Smooth muscle cell (in vitro differentiated cells): ENCODE data around the gene TTC28. TPM values are rescaled to one million over a fixed set of nuclear protein-coding genes. Genes with fewer than 3 reads are reported as not detected.
"Not testable (repeated sequence)": the region's sequence is repeated elsewhere in the genome, so short reads cannot be mapped to it uniquely, and the experiment has no call there.

Experiments used
- DNase-seq: peaks from one replicate; lab custom pipeline; 2025; ENCODE audit not compliant: unreplicated experiment; lab: John Stamatoyannopoulos, UW
- H2AFZ ChIP-seq: fragments of 200-600 bp; sonication (generic); 2 replicates; pipeline ENCODE4 v1.6.0; 2016; ENCODE audit warnings: antibody characterized with exemption, low read depth, mild to moderate bottlenecking
- H3F3A ChIP-seq: fragments of 200-600 bp; sonication (generic); 2 replicates; pipeline ENCODE4 v1.6.0; 2017; ENCODE audit warnings: antibody characterized with exemption, low read depth
- H3K27ac ChIP-seq: fragments of 200-600 bp; sonication (generic); 2 replicates; pipeline ENCODE4 v1.5.1; 2016; ENCODE audit warnings: low read depth, mild to moderate bottlenecking
- H3K27me3 ChIP-seq: fragments of 200-600 bp; sonication (generic); 2 replicates; pipeline ENCODE4 v1.6.1; 2016; ENCODE audit warnings: low read depth, mild to moderate bottlenecking
- H3K36me3 ChIP-seq: fragments of 200-600 bp; sonication (generic); 2 replicates; pipeline ENCODE4 v1.5.1; 2016; ENCODE audit warnings: low read depth
- H3K4me1 ChIP-seq: fragments of 200-600 bp; sonication (generic); 2 replicates; pipeline ENCODE4 v1.5.1; 2016; ENCODE audit warnings: low read depth
- H3K4me2 ChIP-seq: fragments of 200-600 bp; sonication (generic); 2 replicates; pipeline ENCODE4 v1.6.0; 2016; ENCODE audit warnings: mild to moderate bottlenecking
- H3K4me3 ChIP-seq: fragments of 200-600 bp; sonication (generic); 2 replicates; pipeline ENCODE4 v1.5.1; 2016; ENCODE audit warnings: mild to moderate bottlenecking
- H3K79me2 ChIP-seq: fragments of 200-600 bp; sonication (generic); 2 replicates; pipeline ENCODE4 v1.6.0; 2016; ENCODE audit warnings: low read depth, mild to moderate bottlenecking
- H3K9ac ChIP-seq: fragments of 200-600 bp; sonication (generic); 2 replicates; pipeline ENCODE4 v1.6.0; 2016; ENCODE audit warnings: low read depth
- H3K9me3 ChIP-seq: fragments of 200-600 bp; sonication (generic); replicated peaks from 2 replicates; pipeline ENCODE4 v1.5.1; 2016; ENCODE audit warnings: low read depth
- H4K20me1 ChIP-seq: fragments of 200-600 bp; sonication (generic); 2 replicates; pipeline ENCODE4 v1.6.0; 2016; ENCODE audit warnings: low read depth
- WGBS: methylation state at CpG from one replicate; pipeline ENCODE4 v1.1.7; 2016; ENCODE audit warnings: low lambda C conversion rate; 5-methylcytosine and 5-hydroxymethylcytosine counted together
- polyA plus RNA-seq: library from polyadenylated mRNA; unstranded; fragments of >200 nt; fragmentation: Nextera tagmentation; extraction: Ambion mirVana; gene quantifications from 2 replicates; pipeline ENCODE4 v1.2.1, GENCODE V29; 2016
- total RNA-seq: library from RNA; depleted of rRNA; stranded (reverse); fragments of >200 nt; gene quantifications from 2 replicates; pipeline ENCODE4 v1.2.3, GENCODE V29; 2014
- TF ChIP-seq, protein P1 (sequence below): fragments of 200-600 bp; sonication (generic); IDR thresholded peaks from 2 replicates; pipeline ENCODE4 v1.5.1; 2017; ENCODE audit warnings: borderline replicate concordance, mild to moderate bottlenecking, antibody characterized with exemption; ENCODE audit not compliant: insufficient read depth, poor library complexity, severe bottlenecking

Gene TTC28
- total and polyA plus RNA-seq, 2 experiments from 2014 or later, result 6.3 to 17.9 TPM

DNA sequence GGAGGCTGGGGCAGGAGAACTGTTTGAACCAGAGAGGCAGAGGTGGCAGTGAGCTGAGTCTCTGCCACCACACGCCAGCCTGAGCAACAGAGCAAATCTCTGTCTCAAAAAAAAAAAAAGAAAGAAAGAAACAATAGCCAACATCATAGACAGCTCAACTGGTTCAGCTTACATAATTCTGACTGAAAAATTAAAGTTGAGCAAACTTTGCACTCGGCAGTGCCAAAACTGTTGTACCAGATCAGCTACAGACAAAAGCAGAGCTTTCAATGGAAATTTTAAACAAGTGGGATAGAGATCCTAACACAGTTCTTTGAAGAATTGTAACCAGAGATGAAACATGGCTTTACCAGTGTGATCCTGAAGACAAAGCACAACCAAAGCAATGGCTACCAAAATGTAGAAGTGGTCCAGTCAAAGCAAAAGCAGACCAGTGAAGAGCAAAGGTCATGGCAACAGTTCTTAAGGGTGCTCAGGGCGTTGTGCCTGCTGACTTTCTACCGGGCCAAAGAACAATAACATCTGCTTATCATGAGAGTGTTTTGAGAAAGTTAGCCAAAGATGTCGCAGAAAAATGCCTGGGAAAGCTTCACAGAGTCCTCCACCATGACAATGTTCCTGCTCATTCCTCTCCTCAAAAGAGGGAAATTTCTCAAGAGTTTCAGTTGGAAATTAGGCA lies 59.3 kb downstream of the TTC28 start:
- H3K9me3 ChIP-seq, result no peaks in the 10 kb centered on the region
- H3K79me2 ChIP-seq, result no peaks in the 10 kb centered on the region
- H3K4me2 ChIP-seq, result no peak overlapping the region
- no peak overlapping the region for H3K4me3 ChIP-seq
- no peak overlapping the region for H2AFZ ChIP-seq
- 94% methylated on average over 5 of the region's 5 CpGs for WGBS
- DNase-seq, result no peak
- H3F3A ChIP-seq, result no peaks in the 10 kb centered on the region
- H3K27ac ChIP-seq, result no peak overlapping the region
- no peak overlapping the region for H3K9ac ChIP-seq
- H3K4me1 ChIP-seq, result no peaks in the 10 kb centered on the region
- H3K36me3 ChIP-seq, result no peaks in the 10 kb centered on the region
- no peaks in the 10 kb centered on the region for H4K20me1 ChIP-seq
- no peaks in the 10 kb centered on the region for H3K27me3 ChIP-seq
- TF ChIP-seq, protein P1, sequence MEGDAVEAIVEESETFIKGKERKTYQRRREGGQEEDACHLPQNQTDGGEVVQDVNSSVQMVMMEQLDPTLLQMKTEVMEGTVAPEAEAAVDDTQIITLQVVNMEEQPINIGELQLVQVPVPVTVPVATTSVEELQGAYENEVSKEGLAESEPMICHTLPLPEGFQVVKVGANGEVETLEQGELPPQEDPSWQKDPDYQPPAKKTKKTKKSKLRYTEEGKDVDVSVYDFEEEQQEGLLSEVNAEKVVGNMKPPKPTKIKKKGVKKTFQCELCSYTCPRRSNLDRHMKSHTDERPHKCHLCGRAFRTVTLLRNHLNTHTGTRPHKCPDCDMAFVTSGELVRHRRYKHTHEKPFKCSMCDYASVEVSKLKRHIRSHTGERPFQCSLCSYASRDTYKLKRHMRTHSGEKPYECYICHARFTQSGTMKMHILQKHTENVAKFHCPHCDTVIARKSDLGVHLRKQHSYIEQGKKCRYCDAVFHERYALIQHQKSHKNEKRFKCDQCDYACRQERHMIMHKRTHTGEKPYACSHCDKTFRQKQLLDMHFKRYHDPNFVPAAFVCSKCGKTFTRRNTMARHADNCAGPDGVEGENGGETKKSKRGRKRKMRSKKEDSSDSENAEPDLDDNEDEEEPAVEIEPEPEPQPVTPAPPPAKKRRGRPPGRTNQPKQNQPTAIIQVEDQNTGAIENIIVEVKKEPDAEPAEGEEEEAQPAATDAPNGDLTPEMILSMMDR, result no peak

DNA sequence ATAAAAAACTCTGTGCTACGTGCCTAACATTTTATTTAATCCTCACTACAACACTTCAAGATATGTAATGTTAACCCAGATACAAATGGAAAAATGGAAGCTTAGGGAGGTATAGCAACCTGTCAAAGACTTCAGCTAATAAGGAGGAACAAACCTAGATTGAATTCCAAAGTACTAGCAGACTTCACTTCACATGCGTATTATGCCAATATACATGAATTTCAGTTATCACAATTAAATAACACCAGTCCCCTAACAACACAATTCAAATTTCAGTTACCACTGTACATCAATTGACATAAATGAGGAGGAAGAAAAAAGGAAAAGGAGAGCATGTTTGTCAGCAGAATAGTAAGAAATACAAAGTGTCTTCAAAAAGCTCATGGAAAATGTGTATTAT lies 60.4 kb downstream of the TTC28 start:
- Histone ChIP-seq H3K27me3 (no peaks in the 10 kb centered on the region), H3K79me2 (no peaks in the 10 kb centered on the region), H3K9ac (no peak overlapping the region), H4K20me1 (no peaks in the 10 kb centered on the region), H3K4me2 (no peak overlapping the region), H3K4me3 (no peak overlapping the region), H3K27ac (no peak overlapping the region), H3K36me3 (no peaks in the 10 kb centered on the region), H3K4me1 (no peaks in the 10 kb centered on the region), H3K9me3 (no peaks in the 10 kb centered on the region), H2AFZ (no peak overlapping the region), H3F3A (no peaks in the 10 kb centered on the region)
- DNase-seq, result no peak
- 96% methylated on average over 2 of the region's 2 CpGs for WGBS
- TF ChIP-seq, protein P1, result no peak

DNA sequence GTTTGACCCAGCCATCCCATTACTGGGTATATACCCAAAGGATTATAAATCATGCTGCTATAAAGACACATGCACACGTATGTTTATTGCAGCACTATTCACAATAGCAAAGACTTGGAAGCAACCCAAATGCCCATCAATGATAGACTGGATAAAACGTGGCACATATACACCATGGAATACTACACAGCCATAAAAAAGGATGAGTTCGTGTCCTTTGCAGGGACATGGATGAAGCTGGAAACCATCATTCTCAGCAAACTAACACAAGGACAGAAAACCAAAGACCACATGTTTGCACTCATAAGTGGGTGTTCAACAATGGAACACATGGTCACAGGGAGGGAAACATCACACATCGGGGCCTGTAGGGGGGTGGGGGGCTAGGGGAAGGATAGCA lies 64.2 kb downstream of the TTC28 start:
- not testable (repeated sequence) for H3K79me2 ChIP-seq, H3K36me3 ChIP-seq, DNase-seq, H3F3A ChIP-seq, H3K4me2 ChIP-seq, H2AFZ ChIP-seq, H3K9ac ChIP-seq, H3K4me1 ChIP-seq, H4K20me1 ChIP-seq, H3K27me3 ChIP-seq, H3K4me3 ChIP-seq, H3K9me3 ChIP-seq, H3K27ac ChIP-seq
- WGBS, result 96% methylated on average over 4 of the region's 4 CpGs

DNA sequence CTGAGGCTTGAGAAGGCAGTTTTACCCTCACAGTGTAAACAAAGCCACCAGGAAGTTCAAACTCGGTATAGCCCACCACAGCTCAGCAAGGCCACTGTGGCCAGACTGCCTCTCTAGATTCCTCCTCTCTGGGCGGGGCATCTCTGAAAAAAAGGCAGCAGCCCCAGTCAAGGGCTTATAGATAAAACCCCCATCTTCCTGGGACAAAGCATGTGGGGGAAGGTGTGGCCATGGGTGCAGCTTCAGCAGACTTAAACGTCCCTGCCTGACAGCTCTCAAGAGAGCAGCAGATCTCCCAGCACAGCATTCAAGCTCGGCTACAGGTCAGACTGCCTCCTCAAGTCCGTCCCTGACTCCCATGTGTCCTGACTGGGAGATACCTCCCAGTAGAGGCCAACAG lies 69.7 kb downstream of the TTC28 start:
- Histone ChIP-seq H4K20me1 (no peaks in the 10 kb centered on the region), H3F3A (no peaks in the 10 kb centered on the region), H3K27ac (no peak overlapping the region), H2AFZ (no peak overlapping the region), H3K4me1 (no peaks in the 10 kb centered on the region), H3K79me2 (no peaks in the 10 kb centered on the region), H3K9me3 (no peaks in the 10 kb centered on the region), H3K9ac (no peak overlapping the region), H3K4me2 (no peak overlapping the region), H3K27me3 (no peaks in the 10 kb centered on the region), H3K36me3 (no peaks in the 10 kb centered on the region), H3K4me3 (no peak overlapping the region)
- DNase-seq, result no peak
- 75% methylated on average over 5 of the region's 5 CpGs for WGBS
- TF ChIP-seq, protein P1, result no peak
